GM10266 (cell line): ENCODE data around the gene MYO16.
"Not testable (repeated sequence)": the region's sequence is repeated elsewhere in the genome, so short reads cannot be mapped to it uniquely, and the experiment has no call there.

Experiments
- DNase-seq: peaks from one replicate; pipeline ENCODE4 v3.0.0; 2012; ENCODE audit errors: extremely low spot score
- TF ChIP-seq, protein P1 (sequence below): IDR thresholded peaks from 2 replicates; pipeline ENCODE4 v1.5.1; 2012; ENCODE audit warnings: mild to moderate bottlenecking, low read depth; ENCODE audit not compliant: control insufficient read depth, insufficient read depth; ENCODE audit errors: missing control alignments

MYO16 gene

DNA sequence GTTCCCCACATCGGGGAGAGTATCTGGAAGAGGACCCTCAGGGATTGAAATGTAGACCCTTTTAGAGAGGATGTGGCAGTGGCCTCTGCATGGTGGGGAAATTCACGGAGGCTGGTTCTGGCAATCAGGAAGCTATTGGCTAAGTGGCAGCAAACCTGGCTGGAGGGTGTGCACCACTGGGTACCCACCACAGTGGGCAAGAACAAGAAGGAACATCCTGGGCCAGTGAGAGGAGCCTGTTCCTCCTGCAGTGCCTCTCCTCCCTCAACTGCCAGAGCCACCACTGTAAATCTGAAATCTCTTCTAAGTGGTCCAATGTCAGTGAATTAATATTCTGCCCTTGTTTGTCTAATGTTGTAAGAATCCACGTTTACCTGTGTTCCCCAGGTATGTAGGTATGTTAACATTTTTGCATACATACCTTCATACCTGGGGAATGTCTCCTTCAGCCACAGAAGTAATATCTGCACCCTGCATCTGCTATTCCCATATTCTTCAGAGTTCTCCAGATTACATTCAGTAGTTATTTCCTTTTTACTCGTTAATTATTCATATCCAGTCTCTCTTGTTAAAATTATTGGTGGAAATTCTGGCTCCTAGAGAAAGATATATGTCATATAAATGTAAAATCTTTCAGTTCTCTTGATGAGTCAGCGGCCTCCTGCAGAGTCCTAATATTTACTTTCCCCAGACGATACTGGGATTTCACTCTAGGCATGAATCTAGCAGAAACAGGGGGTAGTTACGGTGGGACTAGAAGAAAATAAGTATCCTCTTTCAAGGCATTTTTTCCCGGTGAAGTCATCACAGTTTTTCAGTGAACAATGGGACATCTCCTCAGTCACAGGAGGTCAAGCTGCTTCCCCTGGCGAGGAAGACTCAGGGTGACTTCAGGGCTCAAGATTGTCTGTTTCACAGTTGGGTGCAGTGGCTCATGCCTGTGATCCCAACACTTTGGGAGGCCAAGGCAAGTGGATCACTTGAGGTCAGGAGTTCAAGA lies 148.3 kb downstream of the MYO16 start:
- DNase-seq = no peak
- TF ChIP-seq, protein P1, sequence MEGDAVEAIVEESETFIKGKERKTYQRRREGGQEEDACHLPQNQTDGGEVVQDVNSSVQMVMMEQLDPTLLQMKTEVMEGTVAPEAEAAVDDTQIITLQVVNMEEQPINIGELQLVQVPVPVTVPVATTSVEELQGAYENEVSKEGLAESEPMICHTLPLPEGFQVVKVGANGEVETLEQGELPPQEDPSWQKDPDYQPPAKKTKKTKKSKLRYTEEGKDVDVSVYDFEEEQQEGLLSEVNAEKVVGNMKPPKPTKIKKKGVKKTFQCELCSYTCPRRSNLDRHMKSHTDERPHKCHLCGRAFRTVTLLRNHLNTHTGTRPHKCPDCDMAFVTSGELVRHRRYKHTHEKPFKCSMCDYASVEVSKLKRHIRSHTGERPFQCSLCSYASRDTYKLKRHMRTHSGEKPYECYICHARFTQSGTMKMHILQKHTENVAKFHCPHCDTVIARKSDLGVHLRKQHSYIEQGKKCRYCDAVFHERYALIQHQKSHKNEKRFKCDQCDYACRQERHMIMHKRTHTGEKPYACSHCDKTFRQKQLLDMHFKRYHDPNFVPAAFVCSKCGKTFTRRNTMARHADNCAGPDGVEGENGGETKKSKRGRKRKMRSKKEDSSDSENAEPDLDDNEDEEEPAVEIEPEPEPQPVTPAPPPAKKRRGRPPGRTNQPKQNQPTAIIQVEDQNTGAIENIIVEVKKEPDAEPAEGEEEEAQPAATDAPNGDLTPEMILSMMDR = no peak

DNA sequence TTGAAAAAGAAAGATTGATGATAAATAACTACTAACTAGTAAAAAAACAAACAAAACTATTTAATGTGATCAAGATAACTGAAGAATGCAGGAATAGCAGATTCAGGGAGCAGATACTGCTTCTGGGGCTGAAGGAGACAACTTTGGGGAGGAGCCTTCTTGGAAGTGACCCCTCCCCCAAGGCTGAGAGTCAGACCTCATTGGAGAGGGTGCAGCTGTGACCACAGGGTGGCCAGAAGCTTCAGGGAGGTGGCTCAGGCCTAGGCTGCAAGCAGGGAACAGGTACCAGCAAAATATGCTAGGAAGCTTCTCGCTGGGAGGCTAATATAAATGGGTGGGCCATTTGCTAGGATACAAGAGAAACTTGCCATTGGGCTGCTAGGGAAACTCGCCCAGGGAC lies 149.9 kb downstream of the MYO16 start:
- TF ChIP-seq, protein P1 = no peak
- DNase-seq = no peak

DNA sequence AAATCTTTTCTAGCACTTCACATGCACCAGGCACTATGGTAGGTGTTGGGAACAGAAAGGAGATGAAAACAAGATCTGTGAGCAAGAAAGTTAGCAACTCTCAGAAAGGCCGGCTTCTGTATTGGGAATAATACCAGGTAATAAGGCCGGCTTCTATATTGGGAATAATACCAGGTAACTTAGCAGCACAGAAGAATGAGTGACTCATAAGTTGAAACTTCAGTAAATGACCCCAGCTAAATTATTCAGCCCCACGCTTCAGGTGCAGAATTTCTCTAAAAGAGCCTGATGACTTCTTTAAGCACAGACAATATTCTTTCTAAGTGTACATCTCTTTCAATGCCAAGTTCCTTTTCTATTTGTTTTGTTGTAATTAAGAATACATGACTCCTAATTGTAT lies 151.3 kb downstream of the MYO16 start:
- no peak for DNase-seq
- TF ChIP-seq, protein P1 = no peak

DNA sequence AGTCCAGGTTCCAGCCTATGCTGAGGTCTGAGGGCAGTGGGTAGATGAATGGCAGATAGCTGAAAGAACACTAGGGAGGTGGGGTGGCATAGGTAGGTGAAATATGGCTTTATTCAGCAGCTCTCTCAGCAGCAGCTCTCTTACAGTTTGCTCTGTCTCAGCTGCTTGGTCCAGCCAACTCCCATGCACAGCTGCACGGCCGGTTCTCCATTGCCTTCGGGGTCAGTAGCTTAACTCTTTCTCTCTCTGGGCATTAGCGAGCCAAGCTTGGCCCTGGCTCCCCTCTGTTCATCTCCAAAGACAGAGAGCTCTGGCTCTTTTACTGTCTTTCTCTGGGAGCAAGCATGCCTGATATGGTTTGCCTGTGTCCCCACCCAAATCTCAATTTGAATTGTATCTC lies 151.9 kb downstream of the MYO16 start:
- no peak for DNase-seq
- TF ChIP-seq, protein P1 = no peak

DNA sequence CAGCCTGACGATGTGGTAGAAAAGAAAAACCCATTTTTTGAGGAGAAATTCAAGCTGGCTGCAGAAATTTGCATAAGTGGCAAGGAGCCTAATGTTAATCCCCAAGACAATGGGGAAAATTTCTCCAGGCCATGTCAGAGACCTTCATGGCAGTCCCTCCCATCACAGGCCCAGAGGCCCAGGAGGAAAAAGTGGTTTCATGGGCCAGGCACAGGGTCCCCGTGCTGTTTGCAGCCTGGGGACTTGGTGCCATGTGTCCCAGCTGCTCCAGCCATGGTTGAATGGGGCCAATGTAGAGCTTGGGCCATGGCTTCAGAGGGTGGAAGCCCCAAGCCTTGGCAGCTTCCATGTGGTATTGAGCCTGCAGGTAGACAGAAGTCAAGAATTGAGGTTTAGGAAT lies 153.1 kb downstream of the MYO16 start:
- not testable (repeated sequence) for DNase-seq

DNA sequence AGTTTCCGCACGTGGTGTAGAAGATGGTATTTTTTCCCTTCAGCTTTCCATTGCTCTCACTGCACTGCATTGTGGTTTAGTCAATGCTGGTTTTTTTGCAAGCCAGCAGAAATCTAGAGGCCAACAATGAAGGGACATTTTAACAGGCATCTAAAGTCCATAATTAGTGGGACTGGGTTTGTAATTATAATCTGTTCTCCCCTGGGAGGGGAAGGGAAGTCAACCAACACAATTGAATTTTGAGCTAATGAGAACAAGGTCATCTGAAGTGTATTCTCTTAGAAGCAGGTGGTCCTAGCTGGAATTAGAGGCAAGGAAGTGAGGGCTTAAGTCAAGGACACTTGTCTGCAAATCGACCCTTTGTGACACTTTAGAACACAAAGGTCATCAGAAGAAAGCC lies 156.4 kb downstream of the MYO16 start:
- DNase-seq = no peak
- TF ChIP-seq, protein P1 = no peak

DNA sequence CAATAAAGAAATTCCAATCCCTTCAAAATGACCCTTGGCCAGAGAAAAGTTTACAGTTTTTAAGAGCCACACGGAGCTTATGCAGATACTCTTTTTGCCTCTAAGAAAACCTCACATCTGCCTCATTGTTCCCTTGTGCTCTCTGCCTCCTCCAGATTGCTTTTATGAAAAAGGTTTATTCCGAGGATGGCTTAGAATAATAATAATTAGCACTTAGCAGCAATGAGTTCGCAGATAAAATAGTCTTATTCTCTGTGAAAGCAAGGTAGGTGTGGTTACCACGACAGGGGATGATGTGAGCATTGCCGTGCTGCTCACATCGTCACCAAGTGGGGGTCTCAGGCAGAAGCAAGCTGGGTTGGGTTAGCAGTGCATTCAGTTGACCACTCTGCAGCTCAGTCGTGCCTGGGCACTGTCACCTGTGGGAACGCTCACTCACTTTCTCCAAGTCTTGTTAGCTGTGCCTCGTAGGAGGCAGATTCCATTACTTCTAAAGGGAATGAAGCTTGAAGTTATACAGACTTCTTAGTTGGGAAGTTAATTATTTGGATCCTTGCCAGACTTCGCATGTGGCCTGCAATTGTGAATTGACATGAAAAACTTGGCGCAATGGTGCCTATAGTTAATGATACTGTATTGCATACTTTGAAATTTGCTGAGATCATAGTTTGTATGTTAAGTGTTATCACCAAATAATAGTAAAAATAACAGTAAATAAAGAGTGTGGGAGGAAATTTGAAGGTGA lies 157.2 kb downstream of the MYO16 start:
- TF ChIP-seq, protein P1 = no peak

More for the DNA sequence above, 157.2 kb downstream of the MYO16 start:
- no peak for DNase-seq
